Measurements from ENCODE around the gene NAA20. TPM values are rescaled to one million over a fixed set of nuclear protein-coding genes. Genes with fewer than 3 reads are reported as not detected.

The NAA20 gene
- total RNA-seq, 2 experiments from 2014 or later: 18.8 to 18.9 TPM

DNA sequence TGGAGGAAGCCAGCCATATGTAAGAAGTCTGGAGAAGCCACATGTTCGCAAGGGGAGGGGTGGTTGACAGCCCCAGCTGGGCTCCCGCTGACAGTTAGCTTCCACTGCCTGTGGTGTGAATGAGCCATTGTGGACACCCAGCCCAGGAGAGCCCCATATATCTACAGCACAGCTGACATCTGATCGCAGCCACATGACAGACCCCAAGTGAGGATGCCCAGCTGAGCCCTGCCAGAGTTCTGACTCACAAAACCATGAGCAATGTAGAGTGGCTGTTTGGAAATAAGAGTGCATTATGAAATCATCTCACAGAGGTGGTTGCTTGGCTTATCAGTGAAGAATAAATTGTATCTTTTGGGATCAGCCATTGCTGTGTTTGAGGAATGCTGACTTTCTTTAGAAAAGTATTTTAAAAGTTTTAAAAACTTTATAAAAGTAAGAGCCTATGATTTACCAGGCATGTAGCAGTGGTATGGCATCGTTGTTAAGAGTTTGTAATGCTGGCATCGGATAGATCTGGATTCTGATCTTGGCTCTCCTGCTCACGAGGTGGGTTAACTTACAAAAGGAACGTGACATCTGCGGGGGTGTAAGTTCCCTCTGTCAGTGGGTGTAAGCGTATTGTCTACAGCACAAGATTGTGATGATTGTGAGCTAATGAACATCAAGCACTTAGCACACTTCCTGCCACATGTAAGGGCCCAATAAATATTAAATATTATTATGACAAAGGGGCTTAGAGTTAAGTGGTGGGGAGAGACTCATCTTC, 59.3 kb downstream of the NAA20 start:
- POLR2A ChIA-PET: no interaction called here
- no peaks in the 10 kb centered on the region for H3K9me3 ChIP-seq (ENCODE audit: control insufficient read depth in 1 of 2, insufficient read depth in 1 of 2, low read length in 2 of 2)
- DNase-seq (no peak), ATAC-seq (ENCODE audit: poor library complexity) (no peak)
- H3K4me3 ChIP-seq (ENCODE audit: low read length): no peak overlapping the region
- Mint-ChIP-seq H3K27me3 (peaks cover 5% of the 10 kb centered on the region), H3K9me3 (no peaks in the 10 kb centered on the region), H3K36me3 (ENCODE audit: low read depth) (no peaks in the 10 kb centered on the region), H3K4me3 (no peak overlapping the region), H3K27ac (no peak overlapping the region), H3K4me1 (ENCODE audit: low read depth) (no peaks in the 10 kb centered on the region)
- H3K36me3 ChIP-seq (ENCODE audit: insufficient read depth, low read length): no peaks in the 10 kb centered on the region
- CTCF ChIA-PET: interaction anchor here (0.6 kb wide), 1 partner anchor 641 kb away, joined by 3 read pairs; no protein-coding TSS in a partner anchor
- peaks cover 3 to 11% of the 10 kb centered on the region in 2 experiments for H3K27me3 ChIP-seq (ENCODE audit: control insufficient read depth in 1 of 2, insufficient read depth in 2 of 2, low read length in 2 of 2)
- intact Hi-C loops (cut with DNase I, micrococcal nuclease): no loop called here
- no peak overlapping the region for H3K27ac ChIP-seq (ENCODE audit: low read depth in 1 of 2, low read length in 2 of 2)
- H3K4me1 ChIP-seq (ENCODE audit: insufficient read depth, low read length): no peaks in the 10 kb centered on the region
- TF ChIP-seq, protein P1, sequence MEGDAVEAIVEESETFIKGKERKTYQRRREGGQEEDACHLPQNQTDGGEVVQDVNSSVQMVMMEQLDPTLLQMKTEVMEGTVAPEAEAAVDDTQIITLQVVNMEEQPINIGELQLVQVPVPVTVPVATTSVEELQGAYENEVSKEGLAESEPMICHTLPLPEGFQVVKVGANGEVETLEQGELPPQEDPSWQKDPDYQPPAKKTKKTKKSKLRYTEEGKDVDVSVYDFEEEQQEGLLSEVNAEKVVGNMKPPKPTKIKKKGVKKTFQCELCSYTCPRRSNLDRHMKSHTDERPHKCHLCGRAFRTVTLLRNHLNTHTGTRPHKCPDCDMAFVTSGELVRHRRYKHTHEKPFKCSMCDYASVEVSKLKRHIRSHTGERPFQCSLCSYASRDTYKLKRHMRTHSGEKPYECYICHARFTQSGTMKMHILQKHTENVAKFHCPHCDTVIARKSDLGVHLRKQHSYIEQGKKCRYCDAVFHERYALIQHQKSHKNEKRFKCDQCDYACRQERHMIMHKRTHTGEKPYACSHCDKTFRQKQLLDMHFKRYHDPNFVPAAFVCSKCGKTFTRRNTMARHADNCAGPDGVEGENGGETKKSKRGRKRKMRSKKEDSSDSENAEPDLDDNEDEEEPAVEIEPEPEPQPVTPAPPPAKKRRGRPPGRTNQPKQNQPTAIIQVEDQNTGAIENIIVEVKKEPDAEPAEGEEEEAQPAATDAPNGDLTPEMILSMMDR (IDR thresholded peaks at IDR 0.05): no peak

DNA sequence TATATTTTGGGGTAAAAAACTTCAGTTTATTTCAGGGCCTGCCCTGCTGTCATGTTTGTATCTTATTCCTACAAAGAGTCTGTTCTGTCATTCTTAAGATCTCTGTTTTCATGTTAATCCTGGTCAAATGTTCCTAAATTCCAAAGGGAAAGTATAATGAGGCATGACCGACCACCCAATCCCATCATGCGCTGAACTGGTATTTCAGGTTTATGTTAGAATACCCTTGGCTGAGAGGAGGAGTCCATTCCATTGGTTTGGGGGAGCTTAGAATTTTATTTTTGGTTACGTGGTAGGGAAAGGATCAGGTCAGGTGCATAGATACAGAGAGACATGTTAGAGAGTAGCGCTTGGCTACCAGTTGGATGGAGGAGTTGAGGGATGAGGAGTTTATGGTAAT, 60.9 kb downstream of the NAA20 start:
- ChIA-PET POLR2A (no interaction called here), CTCF (interaction anchor here (0.6 kb wide), 1 partner anchor 160 kb away, joined by 3 read pairs; no protein-coding TSS in a partner anchor)
- H3K4me1 Mint-ChIP-seq (ENCODE audit: low read depth): no peaks in the 10 kb centered on the region
- no peaks in the 10 kb centered on the region for H3K9me3 Mint-ChIP-seq
- ATAC-seq (ENCODE audit: poor library complexity): no peak
- Histone ChIP-seq H3K4me3 (ENCODE audit: low read length) (no peak overlapping the region), H3K27me3 (ENCODE audit: control insufficient read depth in 1 of 2, insufficient read depth in 2 of 2, low read length in 2 of 2) (peaks cover 3 to 11% of the 10 kb centered on the region in 2 experiments), H3K36me3 (ENCODE audit: insufficient read depth, low read length) (no peaks in the 10 kb centered on the region), H3K9me3 (ENCODE audit: control insufficient read depth in 1 of 2, insufficient read depth in 1 of 2, low read length in 2 of 2) (no peaks in the 10 kb centered on the region), H3K27ac (ENCODE audit: low read depth in 1 of 2, low read length in 2 of 2) (no peak overlapping the region), H3K4me1 (ENCODE audit: insufficient read depth, low read length) (no peaks in the 10 kb centered on the region)
- DNase-seq: no peak
- H3K27ac Mint-ChIP-seq: no peak overlapping the region
- no peak overlapping the region for H3K4me3 Mint-ChIP-seq
- H3K27me3 Mint-ChIP-seq: peaks cover 16% of the 10 kb centered on the region
- H3K36me3 Mint-ChIP-seq (ENCODE audit: low read depth): no peaks in the 10 kb centered on the region
- intact Hi-C loops (cut with DNase I, micrococcal nuclease): no loop called here
- TF ChIP-seq, protein P1 (IDR thresholded peaks at IDR 0.05): no peak

GRCh38 chr20:20079102-20079784, 62.1 kb downstream of the NAA20 start:
- intact Hi-C loops (cut with DNase I, micrococcal nuclease): no loop called here
- no peak overlapping the region for H3K27ac Mint-ChIP-seq
- TF ChIP-seq, protein P1 (IDR thresholded peaks at IDR 0.05): no peak
- ChIA-PET CTCF (no interaction called here), POLR2A (no interaction called here)
- peaks cover 19% of the 10 kb centered on the region for H3K27me3 Mint-ChIP-seq
- ATAC-seq (ENCODE audit: poor library complexity) (no peak), DNase-seq (no peak)
- no peaks in the 10 kb centered on the region for H3K9me3 Mint-ChIP-seq
- peaks cover 5% of the 10 kb centered on the region for H3K4me1 Mint-ChIP-seq (ENCODE audit: low read depth)
- H3K36me3 ChIP-seq (ENCODE audit: insufficient read depth, low read length): no peaks in the 10 kb centered on the region
- no peak overlapping the region for H3K4me3 Mint-ChIP-seq
- no peaks in the 10 kb centered on the region for H3K36me3 Mint-ChIP-seq (ENCODE audit: low read depth)
- peaks cover 3 to 11% of the 10 kb centered on the region in 2 experiments for H3K27me3 ChIP-seq (ENCODE audit: control insufficient read depth in 1 of 2, insufficient read depth in 2 of 2, low read length in 2 of 2)
- H3K27ac ChIP-seq (ENCODE audit: low read depth in 1 of 2, low read length in 2 of 2): no peak overlapping the region
- H3K4me3 ChIP-seq (ENCODE audit: low read length): no peak overlapping the region
- no peaks in the 10 kb centered on the region for H3K9me3 ChIP-seq (ENCODE audit: control insufficient read depth in 1 of 2, insufficient read depth in 1 of 2, low read length in 2 of 2)
- no peaks in the 10 kb centered on the region for H3K4me1 ChIP-seq (ENCODE audit: insufficient read depth, low read length)

Other genes starting within 250 kb of the NAA20 start
- 10 to 100 TPM; 24.3 to 26.1 TPM for gene CRNKL1, start 35.1 kb downstream of the NAA20 start, total RNA-seq
- not detected for gene CFAP61, start 35.2 kb downstream of the NAA20 start, total RNA-seq